Kidney tubule cell (primary cell): Measurements from ENCODE around the gene ARHGAP33.
"Not testable (repeated sequence)": the region's sequence is repeated elsewhere in the genome, so short reads cannot be mapped to it uniquely, and the experiment has no call there.

Experiments
- DNase-seq: peaks from one replicate; pipeline ENCODE4 v3.0.0-alpha.2; 2018; ENCODE audit warnings: low spot score

Gene ARHGAP33

DNA sequence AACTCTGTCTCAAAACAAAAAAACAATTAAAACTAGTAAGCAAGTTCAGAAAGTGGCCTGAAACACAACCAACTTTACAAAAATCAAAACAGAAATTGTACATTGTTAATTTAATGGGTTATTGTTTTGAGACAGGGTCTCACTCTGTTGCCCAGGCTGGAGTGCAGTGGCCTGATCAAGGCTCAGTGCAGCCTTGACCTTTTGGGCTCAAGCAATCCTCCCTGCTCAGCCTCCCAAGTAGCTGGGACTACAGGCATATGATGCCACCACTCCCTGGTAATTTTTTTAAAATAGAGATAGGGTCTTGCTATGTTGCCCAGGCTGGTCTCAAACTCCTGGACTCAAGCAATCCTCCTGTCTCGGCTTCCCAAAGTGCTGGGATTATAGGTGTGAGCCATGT lies 20.2 kb downstream of the ARHGAP33 start:
- DNase-seq: not testable (repeated sequence)

DNA sequence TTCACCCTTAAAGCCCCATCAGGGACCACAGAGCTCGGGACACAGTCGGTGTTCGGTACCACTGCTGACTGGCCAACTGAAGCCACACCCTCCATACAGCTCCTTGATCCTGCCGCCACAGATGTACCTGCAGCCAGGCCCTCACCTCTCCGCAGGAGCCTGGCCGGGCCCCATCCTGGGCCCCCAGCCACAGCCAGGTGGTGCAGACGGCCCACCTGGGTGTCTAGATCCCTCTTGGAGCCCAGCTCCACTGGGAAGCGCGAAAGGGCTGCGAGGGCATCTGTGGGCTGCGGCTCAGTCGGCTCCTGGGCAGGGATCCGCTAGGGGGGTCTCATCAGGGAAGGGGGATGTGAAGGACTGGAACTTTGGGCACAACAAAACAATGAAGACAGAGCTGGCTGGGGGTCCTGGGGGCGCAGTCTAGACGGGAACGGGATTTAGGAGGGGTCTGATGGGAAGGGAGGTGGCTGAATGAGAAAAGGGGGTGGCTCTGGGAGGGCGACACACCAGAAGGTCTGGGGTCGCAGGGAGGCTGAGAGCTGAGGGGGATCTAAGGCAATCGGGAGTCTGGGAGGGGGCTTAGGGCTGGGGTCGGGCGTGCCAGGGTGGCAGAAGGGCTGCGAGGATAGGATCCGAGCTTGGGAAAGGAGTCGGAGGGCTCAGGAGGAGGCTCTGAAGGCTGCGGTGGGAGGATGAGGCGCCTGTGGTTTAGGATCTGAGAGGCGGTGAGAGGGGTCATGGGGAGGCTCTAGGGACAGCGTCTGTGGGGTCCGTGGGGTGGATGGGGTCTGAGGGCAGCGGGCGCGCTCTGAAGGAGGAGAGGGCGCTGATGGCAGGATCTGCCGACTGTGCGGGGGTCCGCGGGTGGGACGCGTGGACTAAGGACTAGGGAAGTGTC lies 21.5 kb downstream of the ARHGAP33 start:
- DNase-seq: no peak

DNA sequence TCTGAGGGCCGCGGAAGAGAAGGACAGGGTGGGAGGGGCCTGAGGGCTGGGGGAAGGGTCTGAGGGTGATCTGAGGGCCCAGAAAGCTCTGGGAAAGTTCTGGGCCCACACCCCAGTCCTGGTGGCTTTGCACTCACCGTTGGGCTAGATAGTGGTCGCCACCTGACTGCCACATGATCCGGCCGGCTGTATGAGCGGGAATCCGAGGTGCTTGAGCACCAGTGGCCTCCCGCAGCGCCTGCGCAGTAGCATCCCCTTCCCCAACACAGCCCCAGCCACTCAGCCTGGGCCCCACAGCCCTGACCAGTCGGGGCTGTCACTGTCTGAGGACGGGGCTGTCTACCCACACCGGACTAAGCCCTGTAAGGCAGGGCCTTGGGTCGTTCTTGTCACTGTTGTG lies 22.3 kb downstream of the ARHGAP33 start:
- DNase-seq: no peak

DNA sequence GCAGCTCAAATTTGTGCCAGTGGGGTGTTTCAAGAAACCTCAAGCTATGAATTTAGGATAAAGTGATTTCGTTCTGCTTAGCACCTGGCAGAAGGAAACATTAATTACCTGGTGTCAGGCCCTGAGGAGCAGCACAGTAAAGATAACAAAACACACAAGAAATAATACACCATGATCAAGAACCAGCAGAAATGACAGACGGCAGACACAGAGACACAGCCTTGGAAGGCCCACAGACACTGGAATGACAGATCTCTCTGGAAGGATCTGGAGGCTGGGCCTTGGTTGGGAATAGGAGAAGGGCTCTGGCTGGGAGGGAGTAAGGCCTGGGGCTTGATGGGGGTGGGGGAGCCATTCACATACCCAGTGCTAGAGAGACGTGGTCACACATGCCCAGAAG lies 26.5 kb downstream of the ARHGAP33 start:
- no peak for DNase-seq

DNA sequence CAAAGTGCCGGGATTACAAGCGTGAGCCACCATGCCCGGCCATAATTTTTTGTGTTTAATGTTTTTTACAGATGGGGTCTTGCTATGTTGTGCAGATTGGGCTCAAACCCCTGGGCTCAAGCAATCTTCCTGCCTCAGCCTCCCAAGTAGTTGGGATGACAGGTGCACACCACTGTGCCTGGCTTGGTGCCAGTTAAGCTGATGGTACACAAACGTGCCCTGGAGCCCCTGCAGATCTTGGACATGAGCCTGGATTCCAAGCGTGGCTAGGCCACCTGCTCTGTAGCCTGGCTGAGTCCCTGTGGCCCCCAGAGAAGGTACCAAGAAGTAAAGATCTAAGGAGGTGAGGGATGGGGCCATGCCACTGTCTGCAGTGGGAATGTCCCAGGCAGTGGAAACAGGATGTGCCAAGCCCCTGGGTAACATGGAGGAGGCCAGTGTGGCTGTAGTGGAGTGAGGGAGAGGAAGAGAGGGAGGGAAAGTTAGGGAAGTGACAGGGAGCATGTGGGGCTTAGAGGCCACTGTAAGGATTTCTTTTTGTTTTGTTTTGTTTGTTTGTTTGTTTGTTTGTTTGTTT lies 30.2 kb downstream of the ARHGAP33 start:
- DNase-seq: no peak

DNA sequence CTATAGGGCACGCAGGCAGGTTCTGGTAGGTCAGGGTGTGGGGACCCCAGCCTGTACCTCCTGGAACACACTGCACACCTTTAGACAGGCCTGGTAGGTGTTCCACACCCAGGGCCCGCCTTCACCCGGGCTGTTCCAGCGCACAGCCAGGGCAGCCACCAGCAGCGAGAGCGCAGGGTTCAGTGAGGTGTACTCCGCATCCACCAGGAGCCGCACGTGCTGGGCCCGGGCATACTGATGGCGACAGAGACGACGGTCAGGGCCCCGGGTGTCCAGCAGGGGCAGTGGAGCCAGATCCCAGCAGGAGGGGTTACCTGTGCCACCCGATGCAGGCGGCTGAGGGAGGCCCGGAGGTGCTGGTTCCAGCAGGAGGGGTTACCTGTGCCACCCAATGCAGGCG lies 31.2 kb downstream of the ARHGAP33 start:
- no peak for DNase-seq

DNA sequence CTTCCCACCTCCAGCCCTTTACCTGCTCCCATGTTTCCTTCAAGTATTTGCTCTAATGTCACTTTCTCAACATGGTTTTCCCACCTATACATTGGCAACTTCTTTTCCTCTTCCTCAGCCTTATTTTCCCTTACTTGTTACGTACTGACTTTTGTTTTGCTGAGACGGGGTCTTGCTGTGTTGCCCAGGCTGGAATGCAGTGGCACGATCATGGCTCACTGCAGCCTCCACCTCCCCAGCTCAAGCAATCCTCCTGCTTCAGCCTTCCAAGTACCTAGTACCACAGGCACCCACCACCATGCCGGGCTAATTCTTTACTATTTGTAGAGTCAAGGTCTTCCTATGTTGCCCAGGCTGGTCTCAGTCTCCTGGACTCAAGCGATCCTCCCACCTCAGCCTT lies 32.3 kb downstream of the ARHGAP33 start:
- DNase-seq: no peak

DNA sequence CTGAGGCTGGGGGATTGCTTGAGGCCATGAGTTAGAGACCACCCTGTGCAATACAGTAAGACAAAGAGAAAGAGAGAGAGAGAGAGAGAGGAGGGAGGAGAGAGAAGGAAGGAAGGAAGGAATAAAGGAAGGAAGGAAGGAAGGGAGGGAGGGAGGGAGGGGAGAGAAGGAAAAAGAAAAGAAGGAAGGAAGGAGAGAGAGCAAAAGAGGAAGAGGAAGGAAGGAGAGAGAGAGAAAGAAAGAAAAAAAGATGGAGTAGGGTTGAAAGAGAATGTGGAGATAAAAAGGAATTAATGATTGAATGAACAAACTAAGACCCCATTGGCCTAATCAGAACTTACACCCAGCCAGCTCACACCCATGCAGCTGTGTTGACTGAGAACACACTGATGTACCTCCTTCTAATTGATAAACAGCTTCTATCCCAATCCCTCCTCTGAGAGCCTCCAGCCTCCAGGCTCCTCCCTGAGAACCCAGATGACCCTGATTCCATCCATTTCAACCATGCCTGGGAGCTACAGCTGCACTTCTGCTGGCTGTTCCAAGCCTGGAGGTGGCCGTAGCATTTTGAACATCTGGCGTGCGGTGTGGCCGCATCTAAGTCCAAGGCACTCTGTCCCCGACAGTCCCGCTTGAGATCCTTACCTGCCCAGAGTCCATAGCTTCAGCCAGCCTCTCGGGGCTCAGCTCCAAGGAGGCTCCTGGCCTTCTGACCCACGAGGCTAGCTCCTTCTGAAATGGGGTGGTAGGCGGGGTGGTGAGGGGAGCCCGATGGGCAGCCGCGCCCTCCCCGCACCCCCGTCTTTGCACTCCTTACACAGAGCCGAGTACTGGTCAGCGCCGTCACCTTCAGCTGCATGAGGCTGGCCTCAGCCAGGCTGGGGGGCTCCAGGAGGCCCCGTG lies 36.2 kb downstream of the ARHGAP33 start:
- DNase-seq: no peak

DNA sequence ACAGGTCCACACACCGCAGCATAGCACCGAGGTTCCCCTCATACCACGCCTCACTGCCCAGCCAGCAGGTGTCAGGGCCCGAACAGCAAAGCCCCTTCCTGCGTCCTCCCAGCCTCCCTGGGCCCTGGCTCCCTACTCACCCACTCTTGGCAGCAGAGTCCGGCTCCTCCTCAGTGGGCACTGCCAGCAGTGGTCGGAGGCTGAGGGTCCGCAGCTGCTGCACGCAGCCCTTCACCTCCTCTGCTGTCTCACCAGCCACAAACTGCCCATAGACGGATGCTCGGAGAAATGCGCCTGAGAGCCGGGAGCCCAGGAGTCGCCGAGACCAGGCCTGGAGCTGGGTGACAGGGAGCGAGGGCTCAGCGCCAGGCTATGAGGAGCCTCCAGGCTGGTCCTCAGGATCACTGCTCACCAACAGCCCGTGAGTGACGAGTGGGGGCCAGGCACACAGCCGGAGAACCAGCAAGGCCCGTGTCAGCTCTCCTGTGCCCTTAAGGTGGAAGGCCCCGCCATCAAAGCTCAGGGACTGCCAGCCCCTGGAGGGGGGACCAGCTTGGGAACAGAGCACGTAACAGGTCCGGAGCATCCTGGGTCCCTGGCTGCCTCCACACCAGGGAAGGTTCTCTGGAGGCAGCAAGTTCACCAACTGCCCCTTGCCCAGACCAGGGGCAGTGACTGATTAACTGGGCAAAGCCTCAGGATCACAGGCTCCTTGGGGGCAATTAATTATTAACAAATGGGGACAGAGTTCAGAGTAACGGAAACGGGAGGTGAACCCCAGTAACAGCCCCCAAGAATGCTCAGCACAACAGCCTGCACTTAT lies 37.1 kb downstream of the ARHGAP33 start, which contains the start of gene PRODH2:
PRODH2 (minus strand) TSS at position 626 of the 823 bp plus-strand sequence; CDS start at position 586, 40 bp downstream.
- DNase-seq: peak; percentile 8

DNA sequence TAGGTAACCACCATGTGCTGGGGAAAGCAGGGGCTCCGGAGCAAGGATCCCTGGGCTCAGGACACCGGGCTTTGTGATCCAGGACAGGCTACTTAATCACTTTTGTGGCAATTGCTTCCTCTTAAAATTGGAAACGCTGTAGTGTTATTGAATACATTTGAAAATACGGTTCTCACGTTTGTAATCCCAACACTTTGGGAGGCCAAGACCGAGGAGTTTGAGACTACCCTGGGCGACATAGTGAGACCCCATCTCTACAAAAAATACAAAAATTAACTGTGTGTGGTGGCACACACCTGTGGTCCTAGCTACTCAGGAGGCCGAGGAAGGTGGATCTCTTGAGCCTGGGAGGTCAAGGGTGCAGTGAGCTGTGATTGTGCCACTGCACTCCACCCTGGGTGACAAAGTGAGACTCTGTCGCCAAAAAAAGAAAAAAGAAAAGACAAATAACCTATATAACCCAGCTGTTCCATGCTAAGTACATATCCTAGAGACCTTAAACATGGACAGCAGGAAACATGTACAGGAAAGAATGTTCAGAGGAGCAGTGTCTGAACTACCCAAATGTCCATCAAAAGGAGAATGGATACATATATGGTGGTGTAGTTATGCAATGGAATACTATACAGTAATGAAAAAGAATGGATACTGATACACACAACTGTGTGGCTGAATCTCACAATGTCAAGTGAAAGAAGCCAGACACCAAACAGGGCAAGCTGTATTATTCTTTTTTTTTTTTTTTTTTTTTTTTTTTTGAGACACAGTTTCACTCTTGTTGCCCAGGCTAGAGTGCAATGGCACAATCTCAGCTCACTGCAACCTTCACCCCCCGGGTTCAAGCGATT lies 37.9 kb downstream of the ARHGAP33 start:
- DNase-seq: no peak

DNA sequence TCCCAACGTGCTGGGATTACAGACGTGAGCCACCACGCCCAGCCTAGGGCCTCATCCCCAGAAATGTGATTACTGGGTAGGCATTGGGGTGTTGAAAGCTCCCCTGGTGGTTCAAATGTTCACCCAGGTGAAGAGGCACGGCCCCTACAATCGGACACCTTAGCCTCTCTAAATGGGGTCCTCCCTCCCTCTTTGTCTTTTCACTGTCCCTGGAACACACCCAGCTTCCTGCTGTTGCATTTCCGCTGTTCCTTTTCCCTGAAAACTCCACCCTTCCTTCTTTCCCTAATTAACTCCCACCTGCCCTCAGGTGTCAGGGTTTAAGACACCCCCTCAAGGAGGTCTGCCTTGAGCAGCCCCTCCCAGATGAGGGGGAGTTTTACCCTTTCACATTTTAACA lies 40.9 kb downstream of the ARHGAP33 start:
- no peak for DNase-seq

DNA sequence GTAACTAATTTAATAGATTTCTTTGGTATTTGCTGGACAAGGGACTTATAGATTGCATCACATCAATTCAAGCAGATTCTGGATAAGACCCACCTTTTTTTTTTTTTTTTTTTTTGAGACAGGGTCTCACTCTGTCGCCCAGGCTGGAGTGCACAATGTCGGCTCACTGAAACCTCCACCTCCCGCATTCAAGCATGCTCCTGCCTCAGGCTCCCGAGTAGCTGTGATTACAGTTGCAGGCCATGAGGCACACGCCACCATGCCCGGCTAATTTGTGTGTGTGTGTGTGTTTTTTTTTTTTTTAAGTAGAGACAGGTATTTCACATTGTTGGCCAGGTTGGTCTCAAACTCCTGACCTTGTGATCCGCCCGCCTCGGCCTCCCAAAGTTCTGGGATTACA lies 41.5 kb downstream of the ARHGAP33 start:
- no peak for DNase-seq

DNA sequence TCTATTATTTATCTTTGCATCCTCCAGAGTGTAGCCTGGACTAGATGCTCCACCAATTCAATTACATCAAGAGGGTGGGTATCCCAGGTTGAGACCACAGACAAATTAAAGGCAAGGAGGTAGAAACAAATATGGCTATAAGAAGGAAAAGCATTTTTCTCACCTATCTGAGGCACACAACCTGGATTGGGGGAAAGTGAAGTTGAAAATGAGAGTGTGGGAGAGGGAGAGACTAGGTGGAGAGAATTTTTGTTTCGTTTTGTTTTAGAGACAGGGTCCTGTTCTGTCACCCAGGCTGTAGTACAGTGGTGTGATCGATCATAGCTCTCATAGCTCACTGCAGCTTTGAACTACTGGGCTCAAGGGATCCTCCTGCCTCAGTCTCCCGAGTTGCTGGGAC lies 43.1 kb downstream of the ARHGAP33 start:
- no peak for DNase-seq

DNA sequence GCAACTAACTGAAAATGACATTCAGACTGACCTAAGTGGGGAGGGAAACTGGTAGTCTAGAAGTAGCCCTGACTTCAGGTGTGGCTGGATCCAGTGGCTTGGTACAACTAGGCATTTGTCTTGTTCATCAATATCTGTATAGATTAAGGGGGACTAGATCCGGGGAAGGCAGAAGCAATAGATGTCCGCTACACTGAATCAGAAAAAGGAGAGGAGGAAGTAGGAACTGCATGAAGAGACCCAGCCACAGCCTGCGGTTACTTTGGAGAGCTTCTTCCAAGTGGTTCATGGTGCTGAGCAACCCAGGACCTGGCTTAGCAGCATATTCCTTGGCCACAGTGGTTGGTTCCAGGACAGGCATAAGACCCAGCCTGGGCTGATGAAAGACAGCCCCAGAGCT lies 47.2 kb downstream of the ARHGAP33 start:
- DNase-seq: no peak

DNA sequence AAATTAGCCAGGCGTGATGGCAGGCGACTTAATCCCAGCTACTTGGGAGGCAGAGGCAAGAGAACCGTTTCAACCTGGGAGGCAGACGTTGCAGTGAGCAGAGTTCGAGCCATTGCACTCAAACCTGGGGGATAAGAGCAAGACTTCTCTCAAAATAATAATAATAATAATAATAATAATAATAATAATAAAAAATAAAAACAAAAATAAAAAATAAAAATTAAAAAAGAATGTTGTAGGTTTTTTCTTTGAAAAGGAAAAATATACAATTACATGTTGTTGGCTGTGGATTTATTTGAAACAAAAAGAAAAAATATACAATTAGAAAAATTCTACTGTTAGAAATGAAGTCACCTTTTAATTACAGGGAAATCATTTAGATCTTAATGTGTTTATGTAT lies 48.8 kb downstream of the ARHGAP33 start:
- DNase-seq: no peak

DNA sequence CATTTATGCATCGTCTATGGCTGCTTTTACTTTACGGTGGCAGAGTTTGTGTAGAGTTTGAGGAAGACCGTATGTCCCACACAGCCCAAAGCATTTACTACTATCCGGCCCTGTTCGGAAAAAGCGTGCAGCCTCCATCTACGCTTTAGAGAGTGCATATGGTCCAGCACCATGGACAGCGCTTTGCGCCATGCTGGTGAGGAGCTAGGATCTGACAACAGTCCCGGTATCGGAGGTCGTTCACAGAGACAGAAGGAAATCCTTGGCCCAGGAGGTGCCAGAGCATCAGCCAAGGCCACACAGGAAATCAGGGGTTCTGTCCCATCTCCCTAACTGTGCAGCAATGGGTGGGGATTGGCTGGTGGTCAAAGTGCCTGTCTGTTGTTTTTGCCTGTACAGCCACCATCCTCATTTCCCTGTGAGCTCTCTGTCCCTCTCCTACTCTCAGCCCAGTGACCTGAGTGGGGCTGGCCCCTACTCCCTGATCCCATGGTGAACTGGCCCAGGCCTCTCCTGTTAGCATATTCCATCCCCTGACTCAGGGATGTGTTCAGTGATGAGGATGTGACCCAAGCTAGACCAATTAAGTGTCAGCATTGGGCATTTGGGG lies 53.4 kb downstream of the ARHGAP33 start:
- DNase-seq: peak; percentile 63

DNA sequence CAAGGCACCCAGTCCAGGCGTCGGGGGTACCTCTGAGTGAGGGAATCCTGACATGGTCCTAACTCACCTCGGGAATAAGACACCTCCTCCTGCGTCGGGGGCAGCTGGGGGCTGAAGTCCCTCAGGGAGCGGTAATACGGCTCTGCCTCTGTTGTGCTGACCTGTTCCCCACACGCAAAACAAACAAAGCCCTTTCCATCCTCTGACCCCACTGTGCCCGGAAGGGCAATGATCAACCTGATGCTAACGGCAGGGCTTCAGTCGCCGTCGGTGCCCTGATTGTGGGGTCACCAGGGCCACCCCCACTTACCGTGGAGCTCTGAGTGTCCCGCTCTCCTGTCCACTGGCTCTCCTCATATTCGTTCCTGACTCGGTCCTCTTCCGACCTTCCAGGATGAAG lies 55.6 kb downstream of the ARHGAP33 start:
- DNase-seq: no peak

DNA sequence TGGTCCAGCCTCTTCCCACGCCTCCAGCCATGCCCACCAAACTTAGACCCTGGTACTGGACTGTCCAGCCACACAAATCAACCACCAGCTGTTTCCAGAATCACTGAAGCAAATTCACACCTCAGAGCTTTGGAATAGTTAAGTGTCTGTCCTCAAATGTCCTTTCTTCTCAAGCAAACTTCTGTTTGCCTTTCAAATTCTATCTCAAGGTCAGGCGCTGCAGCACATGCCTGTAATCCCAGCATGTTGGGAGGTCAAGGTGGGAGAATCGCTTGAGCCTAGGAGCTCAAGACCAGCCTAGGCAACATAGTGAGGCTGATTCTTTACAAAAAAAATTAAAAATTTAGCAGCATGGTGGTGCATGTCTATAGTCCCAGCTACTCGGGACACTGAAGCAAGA lies 56.7 kb downstream of the ARHGAP33 start:
- no peak for DNase-seq

DNA sequence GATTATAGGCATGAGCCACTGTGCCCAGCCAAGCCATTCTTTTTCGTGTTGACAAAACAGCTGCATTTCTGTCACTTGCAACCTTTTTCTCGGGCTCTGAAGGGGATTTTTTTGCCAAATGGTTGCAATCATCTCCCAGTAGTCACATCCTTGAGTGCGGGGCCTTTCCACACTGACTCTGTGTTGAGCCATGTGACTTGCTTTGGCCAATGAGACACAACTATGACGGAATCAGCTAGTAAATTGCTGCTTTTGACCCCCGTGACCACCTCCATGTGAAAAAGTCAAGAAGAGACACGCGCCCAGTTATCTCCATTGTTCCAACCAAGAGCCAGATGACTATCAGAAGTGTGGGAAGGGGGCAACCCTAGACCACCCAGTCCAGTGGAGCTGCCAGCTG lies 58.6 kb downstream of the ARHGAP33 start:
- DNase-seq: no peak

DNA sequence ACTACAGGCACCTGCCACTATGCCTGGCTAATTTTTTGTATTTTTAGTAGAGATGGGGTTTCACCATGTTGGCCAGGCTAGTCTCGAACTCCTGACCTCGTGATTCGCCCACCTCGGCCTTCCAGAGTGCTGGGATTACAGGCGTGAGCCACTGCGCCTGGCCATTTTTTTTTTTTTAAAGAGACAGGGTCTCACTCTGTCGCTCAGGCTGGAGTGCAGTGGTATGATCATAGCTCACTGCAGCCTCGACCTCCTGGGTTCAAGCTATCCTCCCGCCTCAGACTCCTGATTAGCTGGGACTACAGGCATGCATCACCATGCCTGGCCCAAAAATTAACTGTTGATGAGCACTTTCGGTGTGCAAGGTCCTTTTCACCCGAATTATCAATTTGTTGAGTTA lies 60.7 kb downstream of the ARHGAP33 start:
- not testable (repeated sequence) for DNase-seq
